Stimulated activated CD8-positive, alpha-beta memory T cell treated with anti-CD3 and anti-CD28 coated beads, Interleukin-7, amount 100 ng/mL, for 4 hours (primary cell): Measurements from ENCODE around the gene CMAS.
"Not testable (repeated sequence)": the region's sequence is repeated elsewhere in the genome, so short reads cannot be mapped to it uniquely, and the experiment has no call there.

ENCODE experiments used
- DNase-seq, 2 donors: peaks; one replicate each; pipeline ENCODE4 v3.0.0-alpha.2; 2020; ENCODE audit warnings: low read depth in 2 of 2

The CMAS gene

GRCh38 chr12:22047494-22047893 is 1.5 kb downstream of the CMAS start:
- no peak for DNase-seq

GRCh38 chr12:22048351-22049041 is 2.5 kb downstream of the CMAS start:
- no peak for DNase-seq

GRCh38 chr12:22050078-22050477 is 4.1 kb downstream of the CMAS start:
- DNase-seq, result no peak

GRCh38 chr12:22051114-22051698 is 5.2 kb downstream of the CMAS start:
- no peak for DNase-seq

GRCh38 chr12:22052994-22053393 is 7.0 kb downstream of the CMAS start:
- DNase-seq, result not testable (repeated sequence)

GRCh38 chr12:22054155-22054554 is 8.1 kb downstream of the CMAS start:
- DNase-seq, result no peak

- no peak for DNase-seq
These were observed 10.6 kb downstream of the CMAS start for GRCh38 chr12:22056607-22057006.

GRCh38 chr12:22059976-22060647 is 14.1 kb downstream of the CMAS start:
- DNase-seq, result no peak

GRCh38 chr12:22064968-22065367 is 18.9 kb downstream of the CMAS start:
- DNase-seq, result no peak

GRCh38 chr12:22066310-22066709 is 20.3 kb downstream of the CMAS start:
- no peak for DNase-seq

- no peak for DNase-seq
These were observed 23.8 kb downstream of the CMAS start for GRCh38 chr12:22069851-22070250.

- no peak for DNase-seq
These were observed 36.2 kb downstream of the CMAS start for GRCh38 chr12:22082190-22082701.

- DNase-seq, result no peak
These were observed 37.1 kb downstream of the CMAS start for GRCh38 chr12:22083167-22083566.

- no peak for DNase-seq
These were observed 38.8 kb downstream of the CMAS start for GRCh38 chr12:22084852-22085251.

GRCh38 chr12:22088886-22089285 is 42.9 kb downstream of the CMAS start:
- no peak for DNase-seq

- no peak for DNase-seq
These were observed 43.5 kb downstream of the CMAS start for GRCh38 chr12:22089486-22089885.

GRCh38 chr12:22099062-22099461 is 53.0 kb downstream of the CMAS start:
- not testable (repeated sequence) for DNase-seq

- no peak for DNase-seq
These were observed 55.1 kb downstream of the CMAS start for GRCh38 chr12:22100958-22101748.

GRCh38 chr12:22101749-22102243 is 55.8 kb downstream of the CMAS start:
- DNase-seq, result no peak

- DNase-seq, result no peak
These were observed 57.4 kb downstream of the CMAS start for GRCh38 chr12:22103418-22103817.

GRCh38 chr12:22105542-22105941 is 59.5 kb downstream of the CMAS start:
- DNase-seq, result no peak

GRCh38 chr12:22110176-22110575 is 64.2 kb downstream of the CMAS start:
- DNase-seq, result no peak
